HUES48 (cell line): ENCODE measurements around the gene BAAT.

Experiments used
- H3K27ac ChIP-seq: one replicate; pipeline ENCODE4 v1.7.0; 2013; ENCODE audit warnings: low read depth, low read length, inconsistent platforms
- H3K27me3 ChIP-seq: 2 replicates; pipeline ENCODE4 v1.6.1; 2013; ENCODE audit warnings: mild to moderate bottlenecking, low read length; ENCODE audit not compliant: control insufficient read depth, insufficient read depth
- H3K36me3 ChIP-seq: 2 replicates; pipeline ENCODE4 v1.6.1; 2013; ENCODE audit warnings: low read length; ENCODE audit not compliant: control insufficient read depth, insufficient read depth
- H3K4me1 ChIP-seq: 2 replicates; pipeline ENCODE4 v1.6.1; 2013; ENCODE audit warnings: mild to moderate bottlenecking, low read length; ENCODE audit not compliant: control insufficient read depth, insufficient read depth
- H3K4me3 ChIP-seq: 2 replicates; pipeline ENCODE4 v1.5.1; 2013; ENCODE audit warnings: mild to moderate bottlenecking, low read depth, low read length
- H3K9ac ChIP-seq: 2 replicates; pipeline ENCODE4 v1.6.1; 2013; ENCODE audit warnings: mild to moderate bottlenecking, low read depth, low read length, moderate library complexity
- H3K9me3 ChIP-seq: 2 replicates; pipeline ENCODE4 v1.6.1; 2013; ENCODE audit warnings: low read length; ENCODE audit not compliant: control insufficient read depth, insufficient read depth

BAAT gene

GRCh38 chr9:101376111-101376848, 8.5 kb downstream of the BAAT start:
- Histone ChIP-seq H3K27me3 (no peaks in the 10 kb centered on the region), H3K27ac (no peak overlapping the region), H3K4me3 (no peak overlapping the region), H3K4me1 (peaks cover 7% of the 10 kb centered on the region; the same call in 1 of the 2 replicates), H3K36me3 (no peaks in the 10 kb centered on the region), H3K9ac (no peak overlapping the region), H3K9me3 (no peaks in the 10 kb centered on the region)

- no peak overlapping the region for H3K4me3 ChIP-seq
- H3K27me3 ChIP-seq = no peaks in the 10 kb centered on the region
- H3K9me3 ChIP-seq = no peaks in the 10 kb centered on the region
- no peaks in the 10 kb centered on the region for H3K36me3 ChIP-seq
- H3K9ac ChIP-seq = no peak overlapping the region
- H3K27ac ChIP-seq = no peak overlapping the region
- H3K4me1 ChIP-seq = peaks cover 7% of the 10 kb centered on the region; the same call in 1 of the 2 replicates
Measured at GRCh38 chr9:101375546-101375945, 9.3 kb downstream of the BAAT start.

- Histone ChIP-seq H3K27me3 (no peaks in the 10 kb centered on the region), H3K4me1 (peaks cover 7% of the 10 kb centered on the region; the same call in 1 of the 2 replicates), H3K9ac (no peak overlapping the region), H3K27ac (no peak overlapping the region), H3K36me3 (no peaks in the 10 kb centered on the region), H3K4me3 (no peak overlapping the region), H3K9me3 (no peaks in the 10 kb centered on the region)
Measured at GRCh38 chr9:101372327-101373118, 12.3 kb downstream of the BAAT start.

- no peak overlapping the region for H3K4me3 ChIP-seq
- H3K27ac ChIP-seq = no peak overlapping the region
- no peaks in the 10 kb centered on the region for H3K36me3 ChIP-seq
- no peaks in the 10 kb centered on the region for H3K9me3 ChIP-seq
- peaks cover 7% of the 10 kb centered on the region; the same call in 1 of the 2 replicates for H3K4me1 ChIP-seq
- no peaks in the 10 kb centered on the region for H3K27me3 ChIP-seq
- H3K9ac ChIP-seq = no peak overlapping the region
Measured at GRCh38 chr9:101371813-101372212, 13.0 kb downstream of the BAAT start.

GRCh38 chr9:101369884-101370531, 14.8 kb downstream of the BAAT start:
- Histone ChIP-seq H3K4me3 (no peak overlapping the region), H3K27ac (no peak overlapping the region), H3K4me1 (peaks cover 7% of the 10 kb centered on the region; the same call in 1 of the 2 replicates), H3K9me3 (no peaks in the 10 kb centered on the region), H3K36me3 (no peaks in the 10 kb centered on the region), H3K9ac (no peak overlapping the region), H3K27me3 (no peaks in the 10 kb centered on the region)

- Histone ChIP-seq H3K36me3 (no peaks in the 10 kb centered on the region), H3K4me1 (peaks cover 7% of the 10 kb centered on the region; the same call in 1 of the 2 replicates), H3K27me3 (no peaks in the 10 kb centered on the region), H3K4me3 (no peak overlapping the region), H3K9me3 (no peaks in the 10 kb centered on the region), H3K9ac (no peak overlapping the region), H3K27ac (no peak overlapping the region)
Measured at GRCh38 chr9:101369286-101369685, 15.5 kb downstream of the BAAT start.

- Histone ChIP-seq H3K4me1 (no peaks in the 10 kb centered on the region), H3K9ac (no peak overlapping the region), H3K27ac (no peak overlapping the region), H3K4me3 (no peak overlapping the region), H3K36me3 (no peaks in the 10 kb centered on the region), H3K9me3 (no peaks in the 10 kb centered on the region), H3K27me3 (no peaks in the 10 kb centered on the region)
Measured at GRCh38 chr9:101367323-101367722, 17.5 kb downstream of the BAAT start.

- no peaks in the 10 kb centered on the region for H3K4me1 ChIP-seq
- no peak overlapping the region for H3K4me3 ChIP-seq
- H3K36me3 ChIP-seq = no peaks in the 10 kb centered on the region
- H3K27me3 ChIP-seq = no peaks in the 10 kb centered on the region
- H3K27ac ChIP-seq = no peak overlapping the region
- H3K9me3 ChIP-seq = no peaks in the 10 kb centered on the region
- no peak overlapping the region for H3K9ac ChIP-seq
Measured at GRCh38 chr9:101366038-101366756, 18.6 kb downstream of the BAAT start.

- no peak overlapping the region for H3K9ac ChIP-seq
Measured at GRCh38 chr9:101365181-101365580, 19.6 kb downstream of the BAAT start.

GRCh38 chr9:101362450-101362849, 22.4 kb downstream of the BAAT start:
- no peaks in the 10 kb centered on the region for H3K4me1 ChIP-seq
- no peak overlapping the region for H3K27ac ChIP-seq
- no peak overlapping the region for H3K9ac ChIP-seq
- no peaks in the 10 kb centered on the region for H3K27me3 ChIP-seq
- H3K9me3 ChIP-seq = no peaks in the 10 kb centered on the region
- no peaks in the 10 kb centered on the region for H3K36me3 ChIP-seq
- H3K4me3 ChIP-seq = no peak overlapping the region

More at GRCh38 chr9:101365181-101365580, 19.6 kb downstream of the BAAT start:
- H3K4me1 ChIP-seq = no peaks in the 10 kb centered on the region
- H3K27me3 ChIP-seq = no peaks in the 10 kb centered on the region
- no peaks in the 10 kb centered on the region for H3K36me3 ChIP-seq
- H3K4me3 ChIP-seq = no peak overlapping the region
- H3K9me3 ChIP-seq = no peaks in the 10 kb centered on the region
- no peak overlapping the region for H3K27ac ChIP-seq
